Measurements from ENCODE around the gene SPATS2L. TPM values are rescaled to one million over a fixed set of nuclear protein-coding genes. Genes with fewer than 3 reads are reported as not detected.

SPATS2L gene
- total RNA-seq, 3 donors from 2014 or later: 61.3 to 67.5 (median 64.5) TPM

GRCh38 chr2:200492656-200493055 is 186.2 kb downstream of the SPATS2L start:
- H3K27ac ChIP-seq: no peak overlapping the region
- intact Hi-C loops (cut with DNase I; ENCODE audit: low total_unique reads): no loop called here
- peaks cover 9% of the 10 kb centered on the region for H3K36me3 ChIP-seq
- no peaks in the 10 kb centered on the region for H3K9me3 ChIP-seq
- DNase-seq (ENCODE audit: low spot score in 2 of 2): no peak
- TF ChIP-seq POLR2AphosphoS5 (IDR thresholded peaks at IDR 0.05) (no peak), CTCF (IDR thresholded peaks at IDR 0.05) (no peak), POLR2A (IDR thresholded peaks at IDR 0.05) (no peak)
- H3K27me3 ChIP-seq: no peaks in the 10 kb centered on the region
- H3K4me1 ChIP-seq: no peaks in the 10 kb centered on the region
- H3K4me3 ChIP-seq: no peak overlapping the region

GRCh38 chr2:200494048-200494447 is 187.6 kb downstream of the SPATS2L start:
- H3K27me3 ChIP-seq: no peaks in the 10 kb centered on the region
- no peak overlapping the region for H3K4me3 ChIP-seq
- no peak for DNase-seq (ENCODE audit: low spot score in 2 of 2)
- no peaks in the 10 kb centered on the region for H3K4me1 ChIP-seq
- intact Hi-C loops (cut with DNase I; ENCODE audit: low total_unique reads): no loop called here
- TF ChIP-seq CTCF (IDR thresholded peaks at IDR 0.05): no peak
- no peak for TF ChIP-seq POLR2AphosphoS5 (IDR thresholded peaks at IDR 0.05)
- TF ChIP-seq POLR2A (IDR thresholded peaks at IDR 0.05): no peak
- H3K9me3 ChIP-seq: no peaks in the 10 kb centered on the region
- no peak overlapping the region for H3K27ac ChIP-seq
- H3K36me3 ChIP-seq: peaks cover 9% of the 10 kb centered on the region

GRCh38 chr2:200496696-200497095 is 190.2 kb downstream of the SPATS2L start:
- Histone ChIP-seq H3K4me3 (no peak overlapping the region), H3K36me3 (peaks cover 4% of the 10 kb centered on the region), H3K27ac (no peak overlapping the region), H3K4me1 (no peaks in the 10 kb centered on the region), H3K27me3 (no peaks in the 10 kb centered on the region), H3K9me3 (no peaks in the 10 kb centered on the region)
- intact Hi-C loops (cut with DNase I; ENCODE audit: low total_unique reads): no loop called here
- no peak for DNase-seq (ENCODE audit: low spot score in 2 of 2)
- TF ChIP-seq CTCF (IDR thresholded peaks at IDR 0.05) (no peak), POLR2AphosphoS5 (IDR thresholded peaks at IDR 0.05) (no peak), POLR2A (IDR thresholded peaks at IDR 0.05) (no peak)

GRCh38 chr2:200498402-200499162 is 192.1 kb downstream of the SPATS2L start:
- no peaks in the 10 kb centered on the region for H3K9me3 ChIP-seq
- H3K4me3 ChIP-seq: no peak overlapping the region
- H3K4me1 ChIP-seq: no peaks in the 10 kb centered on the region
- no peak overlapping the region for H3K27ac ChIP-seq
- DNase-seq (ENCODE audit: low spot score in 2 of 2): no peak
- TF ChIP-seq CTCF (IDR thresholded peaks at IDR 0.05) (no peak), POLR2A (IDR thresholded peaks at IDR 0.05) (no peak), POLR2AphosphoS5 (IDR thresholded peaks at IDR 0.05) (no peak)
- intact Hi-C loops (cut with DNase I; ENCODE audit: low total_unique reads): no loop called here
- H3K27me3 ChIP-seq: no peaks in the 10 kb centered on the region
- no peaks in the 10 kb centered on the region for H3K36me3 ChIP-seq

GRCh38 chr2:200502196-200502595 is 195.7 kb downstream of the SPATS2L start:
- Histone ChIP-seq H3K4me3 (no peak overlapping the region), H3K36me3 (no peaks in the 10 kb centered on the region), H3K27me3 (no peaks in the 10 kb centered on the region), H3K9me3 (no peaks in the 10 kb centered on the region), H3K27ac (no peak overlapping the region), H3K4me1 (no peaks in the 10 kb centered on the region)
- intact Hi-C loops (cut with DNase I; ENCODE audit: low total_unique reads): no loop called here
- DNase-seq (ENCODE audit: low spot score in 2 of 2): no peak
- TF ChIP-seq CTCF (IDR thresholded peaks at IDR 0.05) (no peak), POLR2AphosphoS5 (IDR thresholded peaks at IDR 0.05) (no peak), POLR2A (IDR thresholded peaks at IDR 0.05) (no peak)

Measured in breast epithelium (tissue), 4 donors.